Stimulated activated CD8-positive, alpha-beta memory T cell treated with anti-CD3 and anti-CD28 coated beads, Interleukin-12 subunit alpha, Interleukin-12 subunit beta, amount 100 ng/mL, for 1 hour (primary cell): ENCODE data around the gene COG8.

Experiments
- DNase-seq: peaks from one replicate; pipeline ENCODE4 v3.0.0-alpha.2; 2020; ENCODE audit warnings: low read depth

COG8 gene

GRCh38 chr16:69286941-69287713, 52.2 kb downstream of the COG8 start:
- peak; percentile 43 for DNase-seq

- DNase-seq = no peak
Measured at GRCh38 chr16:69285240-69285639, 54.1 kb downstream of the COG8 start.

GRCh38 chr16:69283851-69284250, 55.5 kb downstream of the COG8 start:
- no peak for DNase-seq

- DNase-seq = no peak
Measured at GRCh38 chr16:69277413-69277812, 62.0 kb downstream of the COG8 start.
